ENCODE data around the gene DCAF5.
"Not testable (repeated sequence)": the region's sequence is repeated elsewhere in the genome, so short reads cannot be mapped to it uniquely, and the experiment has no call there.

Gene DCAF5

GRCh38 chr14:69042299-69042698 lies 110.6 kb downstream of the DCAF5 start:
- DNase-seq (ENCODE audit: low read depth): no peak

- DNase-seq (ENCODE audit: low read depth): no peak
Observed at GRCh38 chr14:69041783-69042182, 111.1 kb downstream of the DCAF5 start.

GRCh38 chr14:69040353-69040752 lies 112.6 kb downstream of the DCAF5 start:
- no peak for DNase-seq (ENCODE audit: low read depth)

- no peak for DNase-seq (ENCODE audit: low read depth)
Observed at GRCh38 chr14:69039288-69039628, 113.7 kb downstream of the DCAF5 start.

- no peak for DNase-seq (ENCODE audit: low read depth)
Observed at GRCh38 chr14:69038455-69039287, 114.2 kb downstream of the DCAF5 start.

GRCh38 chr14:69037790-69038454 lies 115.0 kb downstream of the DCAF5 start:
- DNase-seq (ENCODE audit: low read depth): no peak

GRCh38 chr14:69036757-69037506 lies 116.0 kb downstream of the DCAF5 start:
- no peak for DNase-seq (ENCODE audit: low read depth)

GRCh38 chr14:69034612-69035262 lies 118.2 kb downstream of the DCAF5 start:
- DNase-seq (ENCODE audit: low read depth): no peak

- no peak for DNase-seq (ENCODE audit: low read depth)
Observed at GRCh38 chr14:69027242-69027913, 125.5 kb downstream of the DCAF5 start.

GRCh38 chr14:69023035-69023434 lies 129.9 kb downstream of the DCAF5 start:
- DNase-seq (ENCODE audit: low read depth): no peak

GRCh38 chr14:69022093-69022492 lies 130.8 kb downstream of the DCAF5 start:
- DNase-seq (ENCODE audit: low read depth): not testable (repeated sequence)

- DNase-seq (ENCODE audit: low read depth): no peak
Observed at GRCh38 chr14:69017706-69018105, 135.2 kb downstream of the DCAF5 start.

GRCh38 chr14:69014829-69015259 lies 138.1 kb downstream of the DCAF5 start:
- no peak for DNase-seq (ENCODE audit: low read depth)

GRCh38 chr14:69013943-69014782 lies 138.8 kb downstream of the DCAF5 start:
- no peak for DNase-seq (ENCODE audit: low read depth)

GRCh38 chr14:69012256-69012953 lies 140.5 kb downstream of the DCAF5 start:
- no peak for DNase-seq (ENCODE audit: low read depth)

GRCh38 chr14:69010648-69011047 lies 142.3 kb downstream of the DCAF5 start:
- DNase-seq (ENCODE audit: low read depth): no peak

GRCh38 chr14:69008421-69008884 lies 144.5 kb downstream of the DCAF5 start:
- DNase-seq (ENCODE audit: low read depth): no peak

- no peak for DNase-seq (ENCODE audit: low read depth)
Observed at GRCh38 chr14:69006346-69006745, 146.6 kb downstream of the DCAF5 start.

GRCh38 chr14:69005432-69006148 lies 147.3 kb downstream of the DCAF5 start:
- DNase-seq (ENCODE audit: low read depth): no peak

Measured in T-helper 22 cell (primary cell).